Gastroesophageal sphincter (tissue), 4 donors: Measurements from ENCODE around the gene NSUN3. TPM values are rescaled to one million over a fixed set of nuclear protein-coding genes. Genes with fewer than 3 reads are reported as not detected.

Experiments
- ATAC-seq: fragments of 150-250 bp; one replicate; pipeline ENCODE4 v1.9.1; 2016; ENCODE audit warnings: mild to moderate bottlenecking, moderate library complexity
- H3K27ac ChIP-seq, 4 donors: fragments of 200-600 bp; sonication (generic) in 3 of 4; 1 replicate in 3 of 4; 2 replicates in 1 of 4; pipeline ENCODE4 v1.5.1; 2016 to 2019
- H3K27me3 ChIP-seq: fragments of 200-600 bp; sonication (generic); one replicate; pipeline ENCODE4 v1.5.1; 2019
- H3K36me3 ChIP-seq, 2 donors: fragments of 200-600 bp; sonication (generic); one replicate each; pipeline ENCODE4 v1.5.1; 2019; ENCODE audit warnings: control low read depth in 1 of 2
- H3K4me1 ChIP-seq, 3 donors: fragments of 200-600 bp; sonication (generic); 1 replicate in 2 of 3; 2 replicates in 1 of 3; pipeline ENCODE4 v1.5.1; 2016 to 2019; ENCODE audit warnings: control low read depth in 2 of 3
- H3K4me3 ChIP-seq, 2 donors: fragments of 200-600 bp; sonication (generic); one replicate each; pipeline ENCODE4 v1.5.1; 2019; ENCODE audit warnings: mild to moderate bottlenecking in 1 of 2, moderate library complexity in 1 of 2
- H3K9me3 ChIP-seq, 3 donors: fragments of 200-600 bp; sonication (generic); one replicate each; pipeline ENCODE4 v1.5.1; 2017 to 2019; ENCODE audit warnings: control low read depth in 2 of 3
- CTCF ChIP-seq, 4 experiments: fragments of 200-600 bp in 2 of 4; fragments of 450-650 bp in 2 of 4; sonication (generic) in 1 of 4; IDR thresholded peaks; one replicate each; pipeline ENCODE4 v1.5.1; 2017 to 2019; ENCODE audit warnings: antibody characterized with exemption in 4 of 4, mild to moderate bottlenecking in 2 of 4, moderate library complexity in 2 of 4
- EP300 ChIP-seq: sonication (generic); formaldehyde crosslinking; IDR thresholded peaks from one replicate; pipeline ENCODE4 v1.6.1; 2017; ENCODE audit warnings: antibody characterized with exemption, mild to moderate bottlenecking
- POLR2A ChIP-seq, 2 donors: fragments of 450-650 bp; IDR thresholded peaks; one replicate each; pipeline ENCODE4 v1.6.1; 2017; ENCODE audit warnings: antibody characterized with exemption in 2 of 2, mild to moderate bottlenecking in 2 of 2, moderate library complexity in 1 of 2
- POLR2AphosphoS5 ChIP-seq: sonication (generic); formaldehyde crosslinking; IDR thresholded peaks from one replicate; pipeline ENCODE4 v1.6.1; 2017; ENCODE audit warnings: antibody characterized with exemption
- WGBS, 2 donors: methylation state at CpG; one replicate each; pipeline ENCODE4 v1.1.5; 2018; ENCODE audit warnings: low coverage in 1 of 2; 5-methylcytosine and 5-hydroxymethylcytosine counted together
- total RNA-seq, 4 donors: library from RNA; depleted of rRNA; stranded (reverse); fragments of >200 nt; gene quantifications; one replicate each; pipeline ENCODE4 v1.1.0, GENCODE V29; 2016

The NSUN3 gene
- total RNA-seq, 4 donors from 2014 or later: 4.7 to 12.8 (median 9.2) TPM

- Histone ChIP-seq H3K27ac (no peak overlapping the region), H3K4me1 (no peaks in the 10 kb centered on the region), H3K4me3 (no peak overlapping the region), H3K27me3 (no peaks in the 10 kb centered on the region), H3K9me3 (peaks cover 0 to 4% (median 0%) of the 10 kb centered on the region in 3 donors), H3K36me3 (no peaks in the 10 kb centered on the region)
- TF ChIP-seq EP300 (no peak), CTCF (IDR thresholded peaks at IDR 0.05) (no peak), POLR2AphosphoS5 (no peak), POLR2A (IDR thresholded peaks at IDR 0.05) (no peak)
- ATAC-seq: no peak
- WGBS, 2 donors: 75 to 100% methylated on average over 1 to 4 of the region's 4 CpGs
Measured at GRCh38 chr3:94146455-94146854, 83.6 kb downstream of the NSUN3 start.

- 70 to 84% methylated on average over 3 of the region's 3 CpGs for WGBS, 2 donors
- H3K9me3 ChIP-seq: peaks cover 0 to 4% (median 0%) of the 10 kb centered on the region in 3 donors
- no peaks in the 10 kb centered on the region for H3K36me3 ChIP-seq
- H3K4me3 ChIP-seq: no peak overlapping the region
- no peak overlapping the region for H3K27ac ChIP-seq
- no peak for TF ChIP-seq CTCF (IDR thresholded peaks at IDR 0.05)
- TF ChIP-seq EP300: no peak
- no peak for TF ChIP-seq POLR2A (IDR thresholded peaks at IDR 0.05)
- no peak for TF ChIP-seq POLR2AphosphoS5
- H3K4me1 ChIP-seq: no peaks in the 10 kb centered on the region
- H3K27me3 ChIP-seq: no peaks in the 10 kb centered on the region
- ATAC-seq: no peak
Measured at GRCh38 chr3:94147012-94147411, 84.2 kb downstream of the NSUN3 start.

- Histone ChIP-seq H3K27ac (no peak overlapping the region), H3K4me1 (no peaks in the 10 kb centered on the region), H3K9me3 (peaks cover 0 to 4% (median 0%) of the 10 kb centered on the region in 3 donors), H3K27me3 (no peaks in the 10 kb centered on the region), H3K36me3 (no peaks in the 10 kb centered on the region), H3K4me3 (no peak overlapping the region)
- no peak for TF ChIP-seq POLR2AphosphoS5
- TF ChIP-seq EP300: no peak
- no peak for TF ChIP-seq POLR2A (IDR thresholded peaks at IDR 0.05)
- no peak for TF ChIP-seq CTCF (IDR thresholded peaks at IDR 0.05)
- 42 to 54% methylated on average over 2 of the region's 2 CpGs for WGBS, 2 donors
- no peak for ATAC-seq
Measured at GRCh38 chr3:94150113-94150512, 87.3 kb downstream of the NSUN3 start.

GRCh38 chr3:94156626-94157025 lies 93.8 kb downstream of the NSUN3 start:
- Histone ChIP-seq H3K36me3 (no peaks in the 10 kb centered on the region), H3K27ac (no peak overlapping the region), H3K27me3 (no peaks in the 10 kb centered on the region), H3K4me1 (no peaks in the 10 kb centered on the region), H3K4me3 (no peak overlapping the region), H3K9me3 (no peaks in the 10 kb centered on the region)
- no peak for TF ChIP-seq POLR2AphosphoS5
- ATAC-seq: no peak
- WGBS, 2 donors: 88 to 90% methylated on average over 1 of the region's 1 CpG

- Histone ChIP-seq H3K4me1 (no peaks in the 10 kb centered on the region), H3K4me3 (no peak overlapping the region), H3K36me3 (no peaks in the 10 kb centered on the region), H3K9me3 (no peaks in the 10 kb centered on the region), H3K27me3 (no peaks in the 10 kb centered on the region), H3K27ac (no peak overlapping the region)
- TF ChIP-seq EP300: no peak
- no peak for TF ChIP-seq POLR2A (IDR thresholded peaks at IDR 0.05)
- 91 to 93% methylated on average over 3 to 4 of the region's 4 CpGs for WGBS, 2 donors
- ATAC-seq: no peak
Measured at GRCh38 chr3:94158512-94158911, 95.7 kb downstream of the NSUN3 start.

- 47 to 51% methylated on average over 8 to 9 of the region's 9 CpGs for WGBS, 2 donors
- no peak for ATAC-seq
Measured at GRCh38 chr3:94159062-94159828, 96.4 kb downstream of the NSUN3 start.

More at GRCh38 chr3:94159062-94159828, 96.4 kb downstream of the NSUN3 start:
- Histone ChIP-seq H3K36me3 (no peaks in the 10 kb centered on the region), H3K27ac (no peak overlapping the region), H3K4me1 (no peaks in the 10 kb centered on the region), H3K4me3 (no peak overlapping the region), H3K9me3 (no peaks in the 10 kb centered on the region), H3K27me3 (no peaks in the 10 kb centered on the region)
- TF ChIP-seq POLR2A (IDR thresholded peaks at IDR 0.05) (no peak), POLR2AphosphoS5 (no peak), EP300 (no peak), CTCF (IDR thresholded peaks at IDR 0.05) (no peak)
